GM13976 (cell line): Measurements from ENCODE around the gene OXSM.

Source experiments
- DNase-seq: peaks from one replicate; pipeline ENCODE4 v3.0.0; 2012; ENCODE audit warnings: low spot score
- in situ Hi-C: fragments of 300-500 bp; cut with MboI; formaldehyde crosslinking; loops from one replicate; pipeline ENCODE4 v1.12.0; 2022; ENCODE audit warnings: low sequenced_read_pairs, mixed read lengths, inconsistent platforms; ENCODE audit not compliant: unreplicated experiment
- TF ChIP-seq, protein P1 (sequence below): IDR thresholded peaks from 2 replicates; pipeline ENCODE4 v1.5.1; 2012; ENCODE audit warnings: borderline replicate concordance, mild to moderate bottlenecking; ENCODE audit not compliant: insufficient read depth; ENCODE audit errors: extremely low read depth, missing control alignments, control extremely low read depth

Gene OXSM

DNA sequence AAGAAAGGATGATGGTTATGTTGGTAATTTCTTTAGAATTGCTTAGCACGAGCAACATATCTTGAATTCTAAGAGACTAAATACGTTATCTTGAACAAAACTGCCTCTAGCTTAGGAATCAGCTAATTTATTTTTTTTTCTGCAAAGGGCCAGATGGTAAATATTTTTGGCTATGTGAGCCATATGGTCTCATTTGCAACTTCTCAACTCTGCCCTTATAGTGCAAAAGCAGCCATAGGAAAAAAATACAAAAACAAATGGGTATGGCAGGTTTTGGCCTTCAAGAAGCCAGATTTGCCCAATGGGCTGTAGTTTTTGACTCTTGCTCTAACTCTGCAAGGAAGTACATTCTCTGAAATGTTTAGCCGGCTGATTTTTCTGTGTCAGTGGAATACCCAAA lies 11.9 kb downstream of the OXSM start:
- no peak for DNase-seq
- in situ Hi-C loops, result no loop called here
- TF ChIP-seq, protein P1, sequence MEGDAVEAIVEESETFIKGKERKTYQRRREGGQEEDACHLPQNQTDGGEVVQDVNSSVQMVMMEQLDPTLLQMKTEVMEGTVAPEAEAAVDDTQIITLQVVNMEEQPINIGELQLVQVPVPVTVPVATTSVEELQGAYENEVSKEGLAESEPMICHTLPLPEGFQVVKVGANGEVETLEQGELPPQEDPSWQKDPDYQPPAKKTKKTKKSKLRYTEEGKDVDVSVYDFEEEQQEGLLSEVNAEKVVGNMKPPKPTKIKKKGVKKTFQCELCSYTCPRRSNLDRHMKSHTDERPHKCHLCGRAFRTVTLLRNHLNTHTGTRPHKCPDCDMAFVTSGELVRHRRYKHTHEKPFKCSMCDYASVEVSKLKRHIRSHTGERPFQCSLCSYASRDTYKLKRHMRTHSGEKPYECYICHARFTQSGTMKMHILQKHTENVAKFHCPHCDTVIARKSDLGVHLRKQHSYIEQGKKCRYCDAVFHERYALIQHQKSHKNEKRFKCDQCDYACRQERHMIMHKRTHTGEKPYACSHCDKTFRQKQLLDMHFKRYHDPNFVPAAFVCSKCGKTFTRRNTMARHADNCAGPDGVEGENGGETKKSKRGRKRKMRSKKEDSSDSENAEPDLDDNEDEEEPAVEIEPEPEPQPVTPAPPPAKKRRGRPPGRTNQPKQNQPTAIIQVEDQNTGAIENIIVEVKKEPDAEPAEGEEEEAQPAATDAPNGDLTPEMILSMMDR, result no peak

DNA sequence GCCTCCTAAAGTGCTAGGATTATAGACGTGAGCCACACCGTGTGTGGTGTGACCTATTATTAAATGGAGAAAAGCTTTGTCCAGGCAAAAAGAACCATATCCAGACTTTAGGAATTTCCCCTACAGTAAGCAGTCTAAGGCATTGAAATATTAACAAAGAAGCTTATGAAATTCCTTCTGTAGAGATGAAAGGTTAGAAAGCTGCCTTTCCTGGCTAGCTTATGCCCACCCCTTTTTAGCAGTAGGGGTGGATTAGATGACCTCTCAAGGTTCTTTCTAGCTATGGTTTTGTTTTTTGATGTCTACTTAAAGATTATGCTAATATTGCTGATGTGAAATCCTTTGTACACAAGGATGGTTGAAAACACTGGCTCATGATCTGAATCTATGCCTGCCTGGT lies 13.9 kb downstream of the OXSM start:
- TF ChIP-seq, protein P1, result no peak
- DNase-seq, result no peak
- in situ Hi-C loops, result no loop called here

DNA sequence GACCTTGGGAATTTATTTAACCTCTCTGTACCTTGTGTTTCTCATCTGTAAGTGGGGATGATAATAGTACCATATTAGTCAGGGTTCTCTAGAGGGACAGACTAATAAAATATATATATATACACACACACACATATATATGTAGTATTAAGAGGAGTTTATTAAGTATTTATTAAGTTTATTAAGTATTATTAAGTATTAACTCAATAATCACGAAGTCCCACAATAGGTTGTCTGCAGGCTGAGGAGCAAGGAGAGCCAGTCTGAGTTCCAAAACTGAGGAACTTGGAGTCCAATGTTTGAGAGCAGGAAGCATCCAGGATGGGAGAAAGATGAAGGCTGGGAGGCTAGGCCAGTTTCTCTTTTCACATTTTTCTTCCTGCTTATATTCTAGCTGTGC lies 14.8 kb downstream of the OXSM start:
- in situ Hi-C loops, result no loop called here
- no peak for DNase-seq
- TF ChIP-seq, protein P1, result no peak

DNA sequence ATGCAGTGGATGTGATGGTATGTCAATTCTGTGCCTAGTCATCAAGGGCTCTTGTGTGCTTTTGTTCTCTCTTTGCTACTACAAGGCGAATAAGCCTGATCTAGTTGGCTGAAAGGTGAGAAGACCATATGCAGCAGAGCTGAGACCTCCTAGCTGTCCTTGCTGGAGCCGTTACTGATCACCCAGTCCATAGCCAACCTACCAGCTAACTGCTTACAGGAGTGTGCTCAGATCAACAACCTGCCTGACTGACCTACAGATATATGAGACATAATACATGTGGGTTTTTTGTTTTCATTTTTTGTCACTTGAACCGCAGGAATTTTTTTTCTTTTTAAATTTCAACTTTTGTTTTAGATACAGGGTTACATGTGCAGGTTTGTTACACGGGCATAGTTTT lies 22.8 kb downstream of the OXSM start:
- TF ChIP-seq, protein P1, result no peak
- in situ Hi-C loops, result no loop called here
- DNase-seq, result no peak

DNA sequence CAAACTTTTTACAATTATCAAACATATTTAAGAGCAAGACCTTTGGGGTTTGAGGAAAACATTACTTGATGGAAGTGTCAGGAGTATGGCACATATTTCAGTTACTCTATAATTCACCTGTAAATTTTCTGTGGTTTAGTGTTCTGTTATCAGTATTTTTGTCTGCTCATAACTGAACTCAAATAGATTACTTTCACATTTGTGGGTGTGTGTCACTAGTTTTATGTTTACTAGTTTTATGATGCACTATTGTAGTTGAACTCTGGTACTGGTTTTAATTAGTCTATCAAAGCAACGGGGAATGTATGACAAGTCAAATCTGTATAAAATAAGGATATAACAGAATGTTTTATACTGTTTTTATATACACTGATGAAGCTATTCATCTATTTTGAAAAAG lies 27.2 kb downstream of the OXSM start:
- peak; percentile 18 for DNase-seq
- TF ChIP-seq, protein P1, result no peak
- in situ Hi-C loops, result no loop called here

DNA sequence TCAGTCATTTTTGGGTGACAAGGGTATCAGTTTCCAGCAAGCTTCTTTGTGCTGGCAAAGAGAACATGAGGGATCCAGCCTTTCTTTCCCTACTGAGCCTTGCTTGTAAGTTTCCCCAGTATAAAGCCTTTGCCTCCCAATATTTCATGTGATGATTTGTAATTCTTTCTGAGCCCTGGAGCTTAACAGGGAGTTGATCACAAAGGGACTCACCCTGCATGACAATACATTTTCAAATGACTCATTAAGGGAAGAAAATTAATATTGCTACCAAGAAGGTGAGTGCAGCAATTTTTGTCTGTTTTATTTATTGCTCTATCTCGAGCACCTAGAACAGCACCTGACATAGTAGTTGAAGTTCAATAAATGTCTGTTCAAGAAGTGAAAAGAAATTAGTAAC lies 27.7 kb downstream of the OXSM start:
- TF ChIP-seq, protein P1, result no peak
- no peak for DNase-seq
- in situ Hi-C loops, result no loop called here

DNA sequence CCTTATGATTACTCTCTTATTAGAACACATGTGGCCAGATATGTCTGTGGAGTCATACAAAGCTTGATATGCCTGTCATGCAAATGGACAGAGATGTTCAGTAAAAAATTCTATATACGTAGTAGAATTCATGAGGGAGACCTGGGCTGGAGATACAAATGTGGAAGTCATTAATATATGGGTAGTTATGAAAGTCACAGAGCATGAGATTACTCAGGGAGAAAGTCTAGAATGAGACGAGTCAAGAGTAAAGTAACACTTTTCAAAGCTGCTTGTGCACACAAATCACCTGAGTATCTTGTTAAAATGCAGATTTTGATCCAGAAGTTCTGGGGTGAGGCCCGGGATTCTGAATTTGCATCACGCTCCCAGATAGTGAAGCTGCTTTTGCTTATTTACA lies 28.4 kb downstream of the OXSM start:
- no peak for DNase-seq
- TF ChIP-seq, protein P1, result no peak

More for the DNA sequence above, 28.4 kb downstream of the OXSM start:
- in situ Hi-C loops, result no loop called here
